Upper lobe of right lung (tissue), 1 donor: Measurements from ENCODE around the gene ESF1. TPM values are rescaled to one million over a fixed set of nuclear protein-coding genes. Genes with fewer than 3 reads are reported as not detected.

Experiments
- ATAC-seq: fragments of 200-7000 bp; cut with Tn5 transposase; one replicate; pipeline ENCODE4 v1.9.1; 2020; ENCODE audit warnings: mild to moderate bottlenecking, moderate library complexity
- DNase-seq: peaks from one replicate; pipeline ENCODE4 v3.0.0-alpha.2; 2020
- H3K27ac ChIP-seq: fragments of 200-600 bp; one replicate; pipeline ENCODE4 v1.8.0; 2022
- H3K27me3 ChIP-seq: fragments of 200-600 bp; one replicate; pipeline ENCODE4 v1.8.0; 2022; ENCODE audit warnings: mild to moderate bottlenecking
- H3K36me3 ChIP-seq: fragments of 200-600 bp; one replicate; pipeline ENCODE4 v1.8.0; 2022
- H3K4me1 ChIP-seq: fragments of 200-600 bp; one replicate; pipeline ENCODE4 v1.8.0; 2022
- H3K4me3 ChIP-seq: fragments of 200-600 bp; one replicate; pipeline ENCODE4 v1.8.0; 2022; ENCODE audit warnings: mild to moderate bottlenecking
- H3K9me3 ChIP-seq: fragments of 200-600 bp; one replicate; pipeline ENCODE4 v1.8.0; 2022
- intact Hi-C: fragments of 100-400 bp; cut with DNase I; formaldehyde crosslinking; loops from one replicate; pipeline ENCODE4 v1.11.0; 2022
- long read RNA-seq: library from polyadenylated mRNA; unstranded; transcript quantifications from one replicate; pipeline ENCODE4 v2.0.0, GENCODE V29; 2021
- total RNA-seq: library from RNA; stranded (reverse); fragmentation: NEBNext Ultra II Directional; extraction: Animal tissue kit (Norgen Biotek cat#: 25700); gene quantifications from one replicate; pipeline ENCODE4 v1.2.1, GENCODE V29; 2021
- TF ChIP-seq, protein P1 (sequence below): fragments of 200-600 bp; IDR thresholded peaks from one replicate; pipeline ENCODE4 v1.8.0; 2022; ENCODE audit warnings: antibody characterized with exemption
- donor health status: DM: no; HTN: yes; CAD: no; lungs with severe emphysema.

The ESF1 gene, protein sequence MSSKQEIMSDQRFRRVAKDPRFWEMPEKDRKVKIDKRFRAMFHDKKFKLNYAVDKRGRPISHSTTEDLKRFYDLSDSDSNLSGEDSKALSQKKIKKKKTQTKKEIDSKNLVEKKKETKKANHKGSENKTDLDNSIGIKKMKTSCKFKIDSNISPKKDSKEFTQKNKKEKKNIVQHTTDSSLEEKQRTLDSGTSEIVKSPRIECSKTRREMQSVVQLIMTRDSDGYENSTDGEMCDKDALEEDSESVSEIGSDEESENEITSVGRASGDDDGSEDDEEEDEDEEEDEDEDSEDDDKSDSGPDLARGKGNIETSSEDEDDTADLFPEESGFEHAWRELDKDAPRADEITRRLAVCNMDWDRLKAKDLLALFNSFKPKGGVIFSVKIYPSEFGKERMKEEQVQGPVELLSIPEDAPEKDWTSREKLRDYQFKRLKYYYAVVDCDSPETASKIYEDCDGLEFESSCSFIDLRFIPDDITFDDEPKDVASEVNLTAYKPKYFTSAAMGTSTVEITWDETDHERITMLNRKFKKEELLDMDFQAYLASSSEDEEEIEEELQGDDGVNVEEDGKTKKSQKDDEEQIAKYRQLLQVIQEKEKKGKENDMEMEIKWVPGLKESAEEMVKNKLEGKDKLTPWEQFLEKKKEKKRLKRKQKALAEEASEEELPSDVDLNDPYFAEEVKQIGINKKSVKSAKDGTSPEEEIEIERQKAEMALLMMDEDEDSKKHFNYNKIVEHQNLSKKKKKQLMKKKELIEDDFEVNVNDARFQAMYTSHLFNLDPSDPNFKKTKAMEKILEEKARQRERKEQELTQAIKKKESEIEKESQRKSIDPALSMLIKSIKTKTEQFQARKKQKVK
- 15.1 TPM for total RNA-seq
- long read RNA-seq, partial matches to known transcripts = 22 of 32 reads
- long read RNA-seq, other reads (novel, unspliced or antisense) = 10 of 32 reads

DNA sequence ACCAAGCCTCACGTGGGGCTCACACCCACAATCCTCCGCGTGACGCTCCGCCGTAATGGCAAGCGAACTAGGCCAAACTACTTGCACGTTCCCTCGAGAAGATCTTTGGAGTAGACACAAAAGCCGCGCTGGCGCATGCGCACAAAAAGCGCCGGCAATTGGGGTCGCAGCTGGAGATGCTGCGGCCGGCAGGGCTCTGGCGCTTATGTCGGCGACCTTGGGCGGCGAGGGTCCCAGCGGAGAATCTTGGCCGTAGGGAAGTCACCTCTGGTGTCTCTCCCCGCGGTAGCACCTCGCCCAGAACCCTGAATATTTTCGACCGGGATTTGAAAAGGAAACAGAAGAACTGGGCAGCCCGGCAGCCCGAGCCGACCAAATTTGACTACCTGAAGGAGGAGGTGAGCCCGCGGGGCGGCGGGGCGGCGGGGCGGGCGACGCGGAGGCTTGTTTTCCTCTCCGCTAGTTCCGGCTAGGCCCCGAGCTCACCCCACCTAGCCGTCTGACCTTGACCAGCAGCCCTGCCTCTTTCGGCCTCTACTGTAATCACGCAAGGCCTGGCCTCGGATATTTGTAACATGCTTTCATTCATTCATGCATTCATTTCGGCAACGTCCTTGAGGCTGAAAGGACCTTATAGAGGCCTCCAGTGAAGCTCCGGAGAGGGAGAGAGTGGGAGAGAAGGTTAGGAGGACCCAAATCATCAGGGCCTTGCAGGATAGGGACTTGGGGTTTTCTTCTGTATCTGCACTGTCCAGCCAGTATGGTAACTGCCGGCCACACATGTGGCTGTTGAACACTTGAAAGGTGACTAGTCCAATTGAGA, at the start of gene ESF1, which contains the start of gene NDUFAF5:
ESF1 (minus strand) TSS at position 27 of the 823 bp plus-strand sequence. CDS start 1,779 bp downstream, outside the sequence.
NDUFAF5 (plus strand) TSS at position 136 of the 823 bp plus-strand sequence; CDS start at position 177, 41 bp downstream.
- peak within 1 kb of the TSS; percentile 82 for H3K4me3 ChIP-seq
- TF ChIP-seq, protein P1, sequence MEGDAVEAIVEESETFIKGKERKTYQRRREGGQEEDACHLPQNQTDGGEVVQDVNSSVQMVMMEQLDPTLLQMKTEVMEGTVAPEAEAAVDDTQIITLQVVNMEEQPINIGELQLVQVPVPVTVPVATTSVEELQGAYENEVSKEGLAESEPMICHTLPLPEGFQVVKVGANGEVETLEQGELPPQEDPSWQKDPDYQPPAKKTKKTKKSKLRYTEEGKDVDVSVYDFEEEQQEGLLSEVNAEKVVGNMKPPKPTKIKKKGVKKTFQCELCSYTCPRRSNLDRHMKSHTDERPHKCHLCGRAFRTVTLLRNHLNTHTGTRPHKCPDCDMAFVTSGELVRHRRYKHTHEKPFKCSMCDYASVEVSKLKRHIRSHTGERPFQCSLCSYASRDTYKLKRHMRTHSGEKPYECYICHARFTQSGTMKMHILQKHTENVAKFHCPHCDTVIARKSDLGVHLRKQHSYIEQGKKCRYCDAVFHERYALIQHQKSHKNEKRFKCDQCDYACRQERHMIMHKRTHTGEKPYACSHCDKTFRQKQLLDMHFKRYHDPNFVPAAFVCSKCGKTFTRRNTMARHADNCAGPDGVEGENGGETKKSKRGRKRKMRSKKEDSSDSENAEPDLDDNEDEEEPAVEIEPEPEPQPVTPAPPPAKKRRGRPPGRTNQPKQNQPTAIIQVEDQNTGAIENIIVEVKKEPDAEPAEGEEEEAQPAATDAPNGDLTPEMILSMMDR = no peak
- no peaks in the 10 kb centered on the region for H3K27me3 ChIP-seq
- intact Hi-C loops = no loop called here
- peak; percentile 97 for DNase-seq
- peak within 1 kb of the TSS; percentile 91 for H3K27ac ChIP-seq
- H3K4me1 ChIP-seq = peaks cover 29% of the 10 kb centered on the region
- peaks cover 39% of the 10 kb centered on the region for H3K36me3 ChIP-seq
- H3K9me3 ChIP-seq = no peaks in the 10 kb centered on the region
- ATAC-seq = peak; percentile 99

DNA sequence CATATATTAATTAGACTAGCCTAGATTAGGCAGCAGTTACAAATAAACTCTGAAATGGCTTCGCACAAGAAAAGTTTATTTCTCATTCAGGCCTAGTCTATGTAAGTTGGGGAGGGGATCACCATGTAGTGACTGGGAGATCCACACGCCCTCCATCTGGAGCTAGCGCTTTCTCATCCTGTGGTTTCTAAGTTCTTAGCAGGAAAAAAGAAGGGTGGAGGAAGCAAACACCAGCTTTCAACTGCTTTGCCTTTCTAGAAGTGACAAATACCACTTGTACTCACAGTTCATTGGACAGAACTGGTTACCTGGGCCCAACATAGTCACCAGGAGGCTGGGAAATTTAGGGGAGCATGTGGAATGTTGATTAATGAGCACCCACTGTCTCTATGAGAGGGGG, 46.8 kb upstream of the ESF1 start:
- no peak for DNase-seq
- Histone ChIP-seq H3K4me3 (no peak overlapping the region), H3K4me1 (no peaks in the 10 kb centered on the region), H3K27me3 (no peaks in the 10 kb centered on the region), H3K27ac (no peak overlapping the region), H3K36me3 (no peaks in the 10 kb centered on the region), H3K9me3 (no peaks in the 10 kb centered on the region)
- TF ChIP-seq, protein P1 = no peak
- intact Hi-C loops = no loop called here
- no peak for ATAC-seq

DNA sequence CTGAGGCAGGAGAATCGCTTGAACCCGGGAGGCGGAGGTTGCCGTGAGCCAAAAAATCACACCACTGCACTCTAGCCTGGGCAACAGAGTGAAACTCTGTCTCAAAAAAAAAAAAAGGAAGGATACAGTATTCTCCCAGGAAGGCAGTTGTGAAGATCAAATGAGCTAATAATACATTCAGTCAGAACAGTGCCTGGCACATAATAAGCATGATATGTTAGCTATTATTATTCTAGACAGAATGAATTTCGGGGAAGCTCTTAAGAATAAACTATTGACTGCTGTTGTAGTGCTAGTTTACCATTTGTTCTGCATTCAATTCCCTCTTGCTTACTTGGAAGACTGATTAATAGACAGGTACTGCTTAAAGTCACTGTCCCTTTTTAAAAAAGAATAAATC, 40.7 kb upstream of the ESF1 start:
- TF ChIP-seq, protein P1 = no peak
- no peaks in the 10 kb centered on the region for H3K9me3 ChIP-seq
- no peak overlapping the region for H3K4me3 ChIP-seq
- no peak for DNase-seq
- H3K27ac ChIP-seq = no peak overlapping the region
- H3K27me3 ChIP-seq = no peaks in the 10 kb centered on the region
- no peak for ATAC-seq
- intact Hi-C loops = loop anchor here (10.0 kb wide), 1 partner anchor 229 kb away; no protein-coding TSS in a partner anchor
- no peaks in the 10 kb centered on the region for H3K36me3 ChIP-seq
- peaks cover 3% of the 10 kb centered on the region for H3K4me1 ChIP-seq

DNA sequence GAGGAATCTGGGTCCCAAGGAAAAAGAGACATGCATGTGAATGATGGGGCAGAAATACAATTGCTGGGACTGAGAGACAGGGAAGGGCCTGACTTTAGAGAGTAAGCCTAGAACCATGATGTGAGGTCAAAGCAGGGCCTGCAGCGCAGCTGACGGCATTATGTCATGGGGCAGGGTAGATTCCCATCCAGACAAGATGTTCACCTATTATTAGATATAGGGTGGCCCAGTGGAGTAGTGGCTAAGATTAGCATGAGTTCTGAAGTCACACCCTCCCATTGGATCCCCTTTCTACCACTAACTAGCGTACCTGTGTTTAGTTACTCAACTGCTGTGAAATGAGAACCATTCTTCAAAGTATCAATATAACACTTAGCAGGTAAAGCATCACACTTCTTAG, 39.7 kb upstream of the ESF1 start:
- Histone ChIP-seq H3K27me3 (no peaks in the 10 kb centered on the region), H3K36me3 (no peaks in the 10 kb centered on the region), H3K9me3 (no peaks in the 10 kb centered on the region), H3K4me3 (no peak overlapping the region), H3K27ac (no peak overlapping the region), H3K4me1 (peaks cover 3% of the 10 kb centered on the region)
- no peak for DNase-seq
- no peak for ATAC-seq
- intact Hi-C loops = loop anchor here (10.0 kb wide), 1 partner anchor 230 kb away; no protein-coding TSS in a partner anchor
- TF ChIP-seq, protein P1 = no peak

DNA sequence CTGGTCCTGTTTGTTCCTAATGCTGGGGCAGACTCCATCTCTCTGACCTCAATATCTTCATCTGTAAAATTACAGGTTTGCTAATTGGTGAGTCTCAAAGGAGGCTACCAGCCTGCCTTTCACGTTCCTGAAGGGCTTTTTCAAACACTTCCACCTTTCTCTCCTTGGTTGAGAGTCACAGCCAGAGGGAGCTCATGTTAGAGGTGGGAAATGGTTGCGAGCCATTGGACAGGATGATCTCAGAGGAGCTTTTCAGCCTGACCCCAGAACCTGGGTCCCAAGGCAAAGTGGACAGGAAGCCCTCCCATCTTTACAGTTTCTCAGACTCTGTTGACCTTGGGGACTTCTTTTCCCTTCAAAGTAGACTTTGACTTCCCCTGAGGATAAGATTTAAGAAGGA, 37.7 kb upstream of the ESF1 start:
- no peaks in the 10 kb centered on the region for H3K9me3 ChIP-seq
- no peak overlapping the region for H3K4me3 ChIP-seq
- DNase-seq (no peak), ATAC-seq (no peak)
- intact Hi-C loops = loop anchor here (10.0 kb wide), 1 partner anchor 232 kb away; no protein-coding TSS in a partner anchor
- TF ChIP-seq, protein P1 = no peak
- no peaks in the 10 kb centered on the region for H3K27me3 ChIP-seq
- peak overlapping the region; percentile 42 for H3K27ac ChIP-seq
- peaks cover 16% of the 10 kb centered on the region for H3K36me3 ChIP-seq
- H3K4me1 ChIP-seq = peaks cover 3% of the 10 kb centered on the region
